K562 (cell line): Measurements from ENCODE around the gene PAQR8. TPM values are rescaled to one million over a fixed set of nuclear protein-coding genes. Genes with fewer than 3 reads are reported as not detected.

Source experiments
- CREM ChIP-seq: IDR thresholded peaks from 2 replicates; pipeline ENCODE4 v1.6.1; 2014; ENCODE audit warnings: antibody characterized with exemption, low read depth
- CXXC5 ChIP-seq: fragments of 250-450 bp; sonication (Bioruptor Pico); IDR thresholded peaks from 2 replicates; pipeline ENCODE4 v1.8.0; 2022; ENCODE audit warnings: inconsistent platforms, mild to moderate bottlenecking, moderate library complexity
- ETV1 ChIP-seq: fragments of 450-650 bp; conservative IDR thresholded peaks from 2 replicates; pipeline ENCODE4 v1.6.1; 2016; ENCODE audit warnings: missing genetic modification characterization, control low read depth, low read depth, missing compliant biosample characterization
- FOSL1 ChIP-seq: fragments of 200-800 bp; sonication (Bioruptor generic); conservative IDR thresholded peaks from 2 replicates; pipeline ENCODE4 v1.6.1; 2016; ENCODE audit warnings: missing genetic modification characterization, missing compliant biosample characterization
- HMG20B ChIP-seq: fragments of 250-450 bp; sonication (Bioruptor Pico); IDR thresholded peaks from 2 replicates; pipeline ENCODE4 v1.5.0; 2021; ENCODE audit warnings: mild to moderate bottlenecking
- MAFF ChIP-seq: IDR thresholded peaks from 2 replicates; pipeline ENCODE4 v1.6.1; 2012; ENCODE audit warnings: low read length, improper control_type of control experiment
- MEF2A ChIP-seq: IDR thresholded peaks from 2 replicates; pipeline ENCODE4 v1.6.1; 2011; ENCODE audit warnings: low read depth, mild to moderate bottlenecking, low read length, moderate library complexity; ENCODE audit not compliant: control insufficient read depth
- MTA3 ChIP-seq: fragments of 450-650 bp; formaldehyde crosslinking; IDR thresholded peaks from 2 replicates; pipeline ENCODE4 v1.6.1; 2017; ENCODE audit warnings: mild to moderate bottlenecking, borderline replicate concordance
- PTRF ChIP-seq: fragments of 450-650 bp; IDR thresholded peaks from 2 replicates; pipeline ENCODE4 v1.6.1; 2016; ENCODE audit warnings: mild to moderate bottlenecking, missing genetic modification characterization, missing compliant biosample characterization
- RBM34 ChIP-seq: fragments of 200-400 bp; formaldehyde crosslinking; IDR thresholded peaks from 2 replicates; pipeline ENCODE4 v1.6.1; 2018; ENCODE audit warnings: low read length, borderline replicate concordance; ENCODE audit not compliant: insufficient read depth
- RCOR1 ChIP-seq, 2 experiments: IDR thresholded peaks; 2 replicates each; pipeline ENCODE4 v1.6.1; 2012; ENCODE audit warnings: low read depth in 2 of 2, low read length in 2 of 2, borderline replicate concordance in 1 of 2, improper control_type of control experiment in 1 of 2
- SLC30A9 ChIP-seq: fragments of 250-450 bp; sonication (Bioruptor Pico); IDR thresholded peaks from 2 replicates; pipeline ENCODE4 v1.8.0; 2022; ENCODE audit warnings: mild to moderate bottlenecking, moderate library complexity
- TEAD4 ChIP-seq, 2 experiments: sonication (generic) in 1 of 2; formaldehyde crosslinking in 1 of 2; IDR thresholded peaks; 2 replicates each; pipeline versions ENCODE4 v1.6.1 to v1.8.0; 2012 to 2022; ENCODE audit warnings: borderline replicate concordance in 1 of 2, inconsistent platforms in 1 of 2, low read length in 1 of 2, mild to moderate bottlenecking in 1 of 2, missing genetic modification reagents in 1 of 2
- ZEB2 ChIP-seq: fragments of 450-650 bp; IDR thresholded peaks from 2 replicates; pipeline ENCODE4 v1.6.1; 2016
- ZNF165 ChIP-seq: fragments of 250-450 bp; sonication (Bioruptor Pico); IDR thresholded peaks from 2 replicates; pipeline ENCODE4 v1.4.0; 2020; ENCODE audit warnings: borderline replicate concordance
- polyA plus RNA-seq, 8 experiments: library from polyadenylated mRNA; depleted of rRNA in 4 of 8; stranded (reverse) in 5 of 8; unstranded in 3 of 8; fragments of >200 nt; fragmentation: Nextera tagmentation in 2 of 8; fragmentation: Illumina TruSeq in 1 of 8; extraction: Ambion mirVana in 2 of 8; extraction: Trizol in 1 of 8; gene quantifications; 2 replicates each; pipeline versions ENCODE4 v1.2.1 to v1.2.3, GENCODE V29; 2011 to 2014; ENCODE audit warnings: inconsistent platforms in 1 of 8, missing spikeins in 1 of 8
- total RNA-seq, 7 experiments: library from RNA; depleted of rRNA in 6 of 7; stranded (reverse); fragments of >200 nt in 6 of 7; fragmentation: Illumina TruSeq in 2 of 7; extraction: Trizol in 2 of 7; gene quantifications; 2 replicates each; pipeline versions ENCODE4 v1.2.1 to v1.2.3, GENCODE V29; 2011 to 2021; ENCODE audit warnings: low replicate concordance in 1 of 7
- TF ChIP-seq, protein P1 (sequence below): sonication (generic); IDR thresholded peaks from 2 replicates; pipeline ENCODE4 v1.6.1; 2016
- TF ChIP-seq, protein P2 (sequence below): fragments of 250-450 bp; sonication (Bioruptor Pico); IDR thresholded peaks from 2 replicates; pipeline ENCODE4 v1.8.0; 2022; ENCODE audit warnings: moderate library complexity, mild to moderate bottlenecking, inconsistent platforms
- TF ChIP-seq, protein P3 (sequence below): sonication (generic); formaldehyde crosslinking; IDR thresholded peaks from 2 replicates; pipeline ENCODE4 v1.8.1; 2023; ENCODE audit warnings: mild to moderate bottlenecking, missing genetic modification reagents, moderate library complexity
- TF ChIP-seq, protein P4 (sequence below), 3 experiments: fragments of 200-800 bp in 1 of 3; fragments of 250-450 bp in 1 of 3; fragments of 450-650 bp in 1 of 3; sonication (Bioruptor Pico) in 1 of 3; sonication (Bioruptor generic) in 1 of 3; formaldehyde crosslinking in 1 of 3; IDR thresholded peaks; 2 replicates each; pipeline versions ENCODE4 v1.6.1 to v1.8.0; 2016 to 2022; ENCODE audit warnings: mild to moderate bottlenecking in 2 of 3, missing genetic modification characterization in 2 of 3, missing compliant biosample characterization in 1 of 3, moderate library complexity in 1 of 3
- TF ChIP-seq, protein P5 (sequence below): sonication (generic); formaldehyde crosslinking; IDR thresholded peaks from 2 replicates; pipeline ENCODE4 v1.8.0; 2023; ENCODE audit warnings: mild to moderate bottlenecking, missing genetic modification reagents

The PAQR8 gene
- total and polyA plus RNA-seq, 9 of the 15 experiments (the other 6 are each of a cell fraction or from before 2014, with no cell fraction given), result 1.4 to 10.2 (median 3.5) TPM

DNA sequence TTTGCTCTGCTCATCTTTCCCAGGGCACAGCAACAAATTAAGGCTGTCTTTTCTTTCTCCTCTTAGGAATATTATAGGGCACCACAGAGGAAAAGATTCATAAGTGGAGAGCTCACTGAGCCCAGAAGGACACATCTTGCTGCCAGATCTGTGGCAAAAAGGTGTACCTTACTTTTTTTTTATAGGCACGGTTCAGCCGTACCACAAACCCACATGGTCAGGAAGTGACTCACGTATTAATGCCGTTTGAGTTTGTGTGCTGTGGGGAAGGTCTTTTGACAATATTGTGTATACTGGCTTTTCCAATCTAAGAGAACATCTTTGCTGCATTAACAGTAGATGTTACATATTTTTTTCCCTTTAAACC, 28.4 kb downstream of the PAQR8 start (continued):
- TF ChIP-seq, protein P1, sequence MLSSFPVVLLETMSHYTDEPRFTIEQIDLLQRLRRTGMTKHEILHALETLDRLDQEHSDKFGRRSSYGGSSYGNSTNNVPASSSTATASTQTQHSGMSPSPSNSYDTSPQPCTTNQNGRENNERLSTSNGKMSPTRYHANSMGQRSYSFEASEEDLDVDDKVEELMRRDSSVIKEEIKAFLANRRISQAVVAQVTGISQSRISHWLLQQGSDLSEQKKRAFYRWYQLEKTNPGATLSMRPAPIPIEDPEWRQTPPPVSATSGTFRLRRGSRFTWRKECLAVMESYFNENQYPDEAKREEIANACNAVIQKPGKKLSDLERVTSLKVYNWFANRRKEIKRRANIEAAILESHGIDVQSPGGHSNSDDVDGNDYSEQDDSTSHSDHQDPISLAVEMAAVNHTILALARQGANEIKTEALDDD, result peak; percentile 72
- TF ChIP-seq ETV1 (peak; percentile 76), ZEB2 (0 out of 2 replicates have a peak, but pooled peaks have one; percentile 44), RBM34 (no peak), MEF2A (no peak), ZNF165 (CRISPR knock-in tag) (no peak), MAFF (no peak), SLC30A9 (no peak), TEAD4 (IDR thresholded peaks at IDR 0.05; ENCODE audit: low read length) (peak; percentile 56; the same call in 1 of the 2 replicates), TEAD4 (CRISPR knock-in tag; IDR thresholded peaks at IDR 0.05; ENCODE audit: borderline replicate concordance) (no peak), RCOR1 (IDR thresholded peaks at IDR 0.05; ENCODE audit: borderline replicate concordance in 1 of 2, low read depth in 2 of 2, low read length in 2 of 2) (peak in 1 of 2 experiments; percentile 27; a peak in 1 of 4 replicates), FOSL1 (tag) (peak; percentile 94), HMG20B (no peak), MTA3 (no peak), CXXC5 (CRISPR knock-in tag) (peak; percentile 16; the same call in 1 of the 2 replicates), PTRF (tag) (no peak), CREM (peak; percentile 31; the same call in 1 of the 2 replicates)
- TF ChIP-seq, protein P2, sequence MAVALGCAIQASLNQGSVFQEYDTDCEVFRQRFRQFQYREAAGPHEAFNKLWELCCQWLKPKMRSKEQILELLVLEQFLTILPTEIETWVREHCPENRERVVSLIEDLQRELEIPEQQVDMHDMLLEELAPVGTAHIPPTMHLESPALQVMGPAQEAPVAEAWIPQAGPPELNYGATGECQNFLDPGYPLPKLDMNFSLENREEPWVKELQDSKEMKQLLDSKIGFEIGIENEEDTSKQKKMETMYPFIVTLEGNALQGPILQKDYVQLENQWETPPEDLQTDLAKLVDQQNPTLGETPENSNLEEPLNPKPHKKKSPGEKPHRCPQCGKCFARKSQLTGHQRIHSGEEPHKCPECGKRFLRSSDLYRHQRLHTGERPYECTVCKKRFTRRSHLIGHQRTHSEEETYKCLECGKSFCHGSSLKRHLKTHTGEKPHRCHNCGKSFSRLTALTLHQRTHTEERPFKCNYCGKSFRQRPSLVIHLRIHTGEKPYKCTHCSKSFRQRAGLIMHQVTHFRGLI (CRISPR knock-in tag), result no peak
- TF ChIP-seq, protein P3, sequence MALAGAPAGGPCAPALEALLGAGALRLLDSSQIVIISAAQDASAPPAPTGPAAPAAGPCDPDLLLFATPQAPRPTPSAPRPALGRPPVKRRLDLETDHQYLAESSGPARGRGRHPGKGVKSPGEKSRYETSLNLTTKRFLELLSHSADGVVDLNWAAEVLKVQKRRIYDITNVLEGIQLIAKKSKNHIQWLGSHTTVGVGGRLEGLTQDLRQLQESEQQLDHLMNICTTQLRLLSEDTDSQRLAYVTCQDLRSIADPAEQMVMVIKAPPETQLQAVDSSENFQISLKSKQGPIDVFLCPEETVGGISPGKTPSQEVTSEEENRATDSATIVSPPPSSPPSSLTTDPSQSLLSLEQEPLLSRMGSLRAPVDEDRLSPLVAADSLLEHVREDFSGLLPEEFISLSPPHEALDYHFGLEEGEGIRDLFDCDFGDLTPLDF, result no peak
- TF ChIP-seq, protein P4, sequence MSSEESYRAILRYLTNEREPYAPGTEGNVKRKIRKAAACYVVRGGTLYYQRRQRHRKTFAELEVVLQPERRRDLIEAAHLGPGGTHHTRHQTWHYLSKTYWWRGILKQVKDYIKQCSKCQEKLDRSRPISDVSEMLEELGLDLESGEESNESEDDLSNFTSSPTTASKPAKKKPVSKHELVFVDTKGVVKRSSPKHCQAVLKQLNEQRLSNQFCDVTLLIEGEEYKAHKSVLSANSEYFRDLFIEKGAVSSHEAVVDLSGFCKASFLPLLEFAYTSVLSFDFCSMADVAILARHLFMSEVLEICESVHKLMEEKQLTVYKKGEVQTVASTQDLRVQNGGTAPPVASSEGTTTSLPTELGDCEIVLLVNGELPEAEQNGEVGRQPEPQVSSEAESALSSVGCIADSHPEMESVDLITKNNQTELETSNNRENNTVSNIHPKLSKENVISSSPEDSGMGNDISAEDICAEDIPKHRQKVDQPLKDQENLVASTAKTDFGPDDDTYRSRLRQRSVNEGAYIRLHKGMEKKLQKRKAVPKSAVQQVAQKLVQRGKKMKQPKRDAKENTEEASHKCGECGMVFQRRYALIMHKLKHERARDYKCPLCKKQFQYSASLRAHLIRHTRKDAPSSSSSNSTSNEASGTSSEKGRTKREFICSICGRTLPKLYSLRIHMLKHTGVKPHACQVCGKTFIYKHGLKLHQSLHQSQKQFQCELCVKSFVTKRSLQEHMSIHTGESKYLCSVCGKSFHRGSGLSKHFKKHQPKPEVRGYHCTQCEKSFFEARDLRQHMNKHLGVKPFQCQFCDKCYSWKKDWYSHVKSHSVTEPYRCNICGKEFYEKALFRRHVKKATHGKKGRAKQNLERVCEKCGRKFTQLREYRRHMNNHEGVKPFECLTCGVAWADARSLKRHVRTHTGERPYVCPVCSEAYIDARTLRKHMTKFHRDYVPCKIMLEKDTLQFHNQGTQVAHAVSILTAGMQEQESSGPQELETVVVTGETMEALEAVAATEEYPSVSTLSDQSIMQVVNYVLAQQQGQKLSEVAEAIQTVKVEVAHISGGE (CRISPR knock-in tag; IDR thresholded peaks at IDR 0.05), result no peak
- TF ChIP-seq, protein P5, sequence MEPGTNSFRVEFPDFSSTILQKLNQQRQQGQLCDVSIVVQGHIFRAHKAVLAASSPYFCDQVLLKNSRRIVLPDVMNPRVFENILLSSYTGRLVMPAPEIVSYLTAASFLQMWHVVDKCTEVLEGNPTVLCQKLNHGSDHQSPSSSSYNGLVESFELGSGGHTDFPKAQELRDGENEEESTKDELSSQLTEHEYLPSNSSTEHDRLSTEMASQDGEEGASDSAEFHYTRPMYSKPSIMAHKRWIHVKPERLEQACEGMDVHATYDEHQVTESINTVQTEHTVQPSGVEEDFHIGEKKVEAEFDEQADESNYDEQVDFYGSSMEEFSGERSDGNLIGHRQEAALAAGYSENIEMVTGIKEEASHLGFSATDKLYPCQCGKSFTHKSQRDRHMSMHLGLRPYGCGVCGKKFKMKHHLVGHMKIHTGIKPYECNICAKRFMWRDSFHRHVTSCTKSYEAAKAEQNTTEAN (CRISPR knock-in tag), result 0 out of 2 replicates have a peak, but pooled peaks have one; percentile 10
